ENCODE results near the gene TP63. TPM values are rescaled to one million over a fixed set of nuclear protein-coding genes. Genes with fewer than 3 reads are reported as not detected.

The TP63 gene
- total RNA-seq, 1 donor from 2014 or later = 0.13 TPM

DNA sequence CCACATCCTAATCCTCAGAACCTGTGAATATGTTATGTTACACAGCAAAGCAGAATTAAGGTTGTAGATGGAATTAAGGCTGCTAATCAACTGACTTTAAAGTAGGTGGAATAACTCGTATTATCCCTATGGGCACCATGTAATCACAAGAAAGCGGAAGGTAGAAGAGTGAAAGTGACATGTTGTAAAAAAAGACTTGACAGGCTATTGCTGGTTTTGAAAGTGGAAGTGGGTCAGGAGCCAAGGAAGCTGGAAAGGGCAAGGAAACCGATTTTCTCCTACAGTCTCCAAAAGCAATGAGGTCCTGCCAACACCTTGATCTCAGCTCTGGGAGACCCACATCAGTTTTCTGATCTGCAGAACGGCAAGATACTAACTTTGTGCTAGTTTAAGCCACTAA, 6.6 kb downstream of the TP63 start:
- no peak for DNase-seq (ENCODE audit: low read depth)
- Histone ChIP-seq H3K4me3 (ENCODE audit: low read depth, low read length) (no peak overlapping the region), H3K36me3 (ENCODE audit: control insufficient read depth, insufficient read depth, low read length) (no peaks in the 10 kb centered on the region), H3K27me3 (ENCODE audit: control insufficient read depth, insufficient read depth, low read length) (no peaks in the 10 kb centered on the region)
- TF ChIP-seq, protein P1, sequence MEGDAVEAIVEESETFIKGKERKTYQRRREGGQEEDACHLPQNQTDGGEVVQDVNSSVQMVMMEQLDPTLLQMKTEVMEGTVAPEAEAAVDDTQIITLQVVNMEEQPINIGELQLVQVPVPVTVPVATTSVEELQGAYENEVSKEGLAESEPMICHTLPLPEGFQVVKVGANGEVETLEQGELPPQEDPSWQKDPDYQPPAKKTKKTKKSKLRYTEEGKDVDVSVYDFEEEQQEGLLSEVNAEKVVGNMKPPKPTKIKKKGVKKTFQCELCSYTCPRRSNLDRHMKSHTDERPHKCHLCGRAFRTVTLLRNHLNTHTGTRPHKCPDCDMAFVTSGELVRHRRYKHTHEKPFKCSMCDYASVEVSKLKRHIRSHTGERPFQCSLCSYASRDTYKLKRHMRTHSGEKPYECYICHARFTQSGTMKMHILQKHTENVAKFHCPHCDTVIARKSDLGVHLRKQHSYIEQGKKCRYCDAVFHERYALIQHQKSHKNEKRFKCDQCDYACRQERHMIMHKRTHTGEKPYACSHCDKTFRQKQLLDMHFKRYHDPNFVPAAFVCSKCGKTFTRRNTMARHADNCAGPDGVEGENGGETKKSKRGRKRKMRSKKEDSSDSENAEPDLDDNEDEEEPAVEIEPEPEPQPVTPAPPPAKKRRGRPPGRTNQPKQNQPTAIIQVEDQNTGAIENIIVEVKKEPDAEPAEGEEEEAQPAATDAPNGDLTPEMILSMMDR (IDR thresholded peaks at IDR 0.05; ENCODE audit: insufficient read depth, low read length, poor library complexity, severe bottlenecking) = no peak

DNA sequence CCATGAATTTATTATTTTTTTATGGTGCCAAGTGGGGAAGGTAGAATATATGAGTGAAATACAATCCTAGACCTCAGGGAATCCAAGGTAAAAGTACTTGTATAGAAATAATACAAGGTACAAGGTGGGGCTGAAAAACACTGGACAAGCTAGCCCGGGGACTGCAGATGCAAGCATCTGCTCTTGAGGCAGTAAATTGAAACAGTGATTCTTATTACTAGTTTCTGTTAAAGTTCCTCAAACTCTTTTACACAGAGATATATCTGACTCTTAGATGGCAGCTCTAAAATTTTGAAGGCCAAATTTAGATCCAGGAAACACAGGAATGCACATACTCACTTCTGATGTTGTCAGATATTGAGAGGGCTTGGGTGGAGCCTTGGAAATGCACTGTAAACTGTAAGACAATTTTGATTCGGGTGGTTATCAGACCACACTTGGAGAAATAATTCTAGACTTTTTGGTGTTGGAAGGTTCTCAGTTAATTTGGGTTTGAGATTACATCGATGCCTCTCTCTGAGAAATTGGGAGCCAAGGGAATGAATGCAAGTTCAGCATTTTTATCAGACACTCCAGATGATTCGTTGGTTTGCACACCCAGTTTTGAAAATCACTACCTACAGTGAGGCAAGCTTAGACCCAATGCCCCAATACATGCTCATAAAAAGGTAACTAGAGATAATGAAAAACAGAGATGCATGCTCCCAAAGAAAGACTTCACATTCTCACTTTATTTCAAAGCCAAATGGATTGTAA, 7.3 kb downstream of the TP63 start:
- DNase-seq (ENCODE audit: low read depth) = no peak
- Histone ChIP-seq H3K36me3 (ENCODE audit: control insufficient read depth, insufficient read depth, low read length) (no peaks in the 10 kb centered on the region), H3K27me3 (ENCODE audit: control insufficient read depth, insufficient read depth, low read length) (no peaks in the 10 kb centered on the region), H3K4me3 (ENCODE audit: low read depth, low read length) (no peak overlapping the region)
- TF ChIP-seq, protein P1 (IDR thresholded peaks at IDR 0.05; ENCODE audit: insufficient read depth, low read length, poor library complexity, severe bottlenecking) = no peak

GRCh38 chr3:189641776-189642175, 10.6 kb downstream of the TP63 start:
- no peak for DNase-seq (ENCODE audit: low read depth)
- no peaks in the 10 kb centered on the region for H3K27me3 ChIP-seq (ENCODE audit: control insufficient read depth, insufficient read depth, low read length)
- H3K4me3 ChIP-seq (ENCODE audit: low read depth, low read length) = no peak overlapping the region
- no peaks in the 10 kb centered on the region for H3K36me3 ChIP-seq (ENCODE audit: control insufficient read depth, insufficient read depth, low read length)
- TF ChIP-seq, protein P1 (IDR thresholded peaks at IDR 0.05; ENCODE audit: insufficient read depth, low read length, poor library complexity, severe bottlenecking) = no peak

- no peaks in the 10 kb centered on the region for H3K36me3 ChIP-seq (ENCODE audit: control insufficient read depth, insufficient read depth, low read length)
- DNase-seq (ENCODE audit: low read depth) = no peak
- H3K4me3 ChIP-seq (ENCODE audit: low read depth, low read length) = no peak overlapping the region
- no peaks in the 10 kb centered on the region for H3K27me3 ChIP-seq (ENCODE audit: control insufficient read depth, insufficient read depth, low read length)
- TF ChIP-seq, protein P1 (IDR thresholded peaks at IDR 0.05; ENCODE audit: insufficient read depth, low read length, poor library complexity, severe bottlenecking) = no peak
Measured at GRCh38 chr3:189646853-189647542, 15.8 kb downstream of the TP63 start.

DNA sequence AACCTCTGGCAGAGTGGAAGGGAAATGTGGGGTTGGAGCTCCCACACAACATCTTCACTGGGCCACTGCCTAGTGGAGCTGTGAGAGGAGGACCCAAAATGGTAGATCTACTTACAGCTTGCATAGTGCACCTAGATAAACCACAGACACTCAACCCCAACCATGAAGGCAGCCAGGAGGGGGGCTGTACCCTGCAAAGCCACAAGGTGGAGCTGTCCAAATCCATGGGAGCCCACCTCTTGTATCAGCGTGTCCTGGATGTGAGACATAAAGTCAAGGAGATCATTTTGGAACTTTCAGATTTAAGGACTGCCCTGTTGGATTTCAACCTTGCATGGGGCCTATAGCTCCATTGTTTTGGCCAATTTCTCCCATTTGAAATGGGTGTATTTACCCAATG, 20.9 kb downstream of the TP63 start:
- no peaks in the 10 kb centered on the region for H3K36me3 ChIP-seq (ENCODE audit: control insufficient read depth, insufficient read depth, low read length)
- DNase-seq (ENCODE audit: low read depth) = no peak
- no peaks in the 10 kb centered on the region for H3K27me3 ChIP-seq (ENCODE audit: control insufficient read depth, insufficient read depth, low read length)
- H3K4me3 ChIP-seq (ENCODE audit: low read depth, low read length) = no peak overlapping the region
- TF ChIP-seq, protein P1 (IDR thresholded peaks at IDR 0.05; ENCODE audit: insufficient read depth, low read length, poor library complexity, severe bottlenecking) = peak; percentile 37

Data from kidney epithelial cell (primary cell).